ENCODE measurements around the gene CATSPERZ.

The CATSPERZ gene

GRCh38 chr11:64342869-64343745 lies 42.9 kb downstream of the CATSPERZ start:
- no peak for DNase-seq (ENCODE audit: low spot score)

- no peak for DNase-seq (ENCODE audit: low spot score)
These were observed 43.8 kb downstream of the CATSPERZ start for GRCh38 chr11:64343767-64344559.

GRCh38 chr11:64344787-64345186 lies 44.6 kb downstream of the CATSPERZ start:
- DNase-seq (ENCODE audit: low spot score) = no peak

- no peak for DNase-seq (ENCODE audit: low spot score)
These were observed 47.2 kb downstream of the CATSPERZ start for GRCh38 chr11:64347193-64347867.

GRCh38 chr11:64348383-64349024 lies 48.3 kb downstream of the CATSPERZ start:
- DNase-seq (ENCODE audit: low spot score) = no peak

DNA sequence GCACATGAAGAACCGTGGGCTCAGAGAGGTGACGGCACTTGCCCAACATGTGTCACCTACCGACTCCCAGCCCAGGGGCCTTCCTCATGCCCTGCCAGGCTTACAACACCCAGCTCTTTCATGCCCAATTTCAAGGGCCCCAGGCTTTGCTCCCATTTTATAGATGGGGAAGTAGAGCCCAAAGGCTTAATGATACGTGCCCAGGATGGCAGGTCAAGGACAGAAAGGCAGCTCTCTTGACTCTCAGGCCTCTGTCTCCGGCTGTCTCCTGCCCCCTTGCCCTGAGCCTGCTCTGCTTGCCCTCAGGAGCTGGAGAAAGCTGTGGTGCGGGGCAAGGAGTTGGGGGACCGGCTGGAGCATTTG lies 48.8 kb downstream of the CATSPERZ start:
- no peak for DNase-seq (ENCODE audit: low spot score)

- no peak for DNase-seq (ENCODE audit: low spot score)
These were observed 49.2 kb downstream of the CATSPERZ start for GRCh38 chr11:64349404-64349803.

DNA sequence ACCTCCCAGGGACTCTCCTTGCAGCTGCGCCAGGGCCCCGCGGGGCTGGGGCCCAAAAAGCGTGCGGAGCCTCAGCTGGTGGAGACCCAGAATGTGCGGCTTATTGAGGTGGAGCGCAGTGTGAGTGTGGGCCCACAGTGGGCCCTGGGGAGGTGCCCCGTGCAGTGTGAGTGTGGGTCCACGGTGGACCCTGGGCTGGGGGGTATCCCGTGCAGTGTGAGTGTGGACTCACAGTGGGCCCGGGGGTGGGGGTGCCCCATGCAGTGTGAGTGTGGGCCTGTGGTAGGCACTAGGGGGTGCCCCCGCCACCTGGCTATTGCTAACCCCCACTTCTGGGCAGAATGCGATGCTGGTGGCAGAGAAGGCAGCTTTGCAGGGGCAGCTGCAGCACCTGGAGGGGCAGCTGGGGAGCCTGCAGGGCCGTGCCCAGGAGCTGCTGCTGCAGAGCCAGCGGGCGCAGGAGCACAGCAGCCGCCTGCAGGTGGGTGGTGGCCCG lies 51.0 kb downstream of the CATSPERZ start:
- DNase-seq (ENCODE audit: low spot score) = no peak

- no peak for DNase-seq (ENCODE audit: low spot score)
These were observed 52.2 kb downstream of the CATSPERZ start for GRCh38 chr11:64352099-64352994.

DNA sequence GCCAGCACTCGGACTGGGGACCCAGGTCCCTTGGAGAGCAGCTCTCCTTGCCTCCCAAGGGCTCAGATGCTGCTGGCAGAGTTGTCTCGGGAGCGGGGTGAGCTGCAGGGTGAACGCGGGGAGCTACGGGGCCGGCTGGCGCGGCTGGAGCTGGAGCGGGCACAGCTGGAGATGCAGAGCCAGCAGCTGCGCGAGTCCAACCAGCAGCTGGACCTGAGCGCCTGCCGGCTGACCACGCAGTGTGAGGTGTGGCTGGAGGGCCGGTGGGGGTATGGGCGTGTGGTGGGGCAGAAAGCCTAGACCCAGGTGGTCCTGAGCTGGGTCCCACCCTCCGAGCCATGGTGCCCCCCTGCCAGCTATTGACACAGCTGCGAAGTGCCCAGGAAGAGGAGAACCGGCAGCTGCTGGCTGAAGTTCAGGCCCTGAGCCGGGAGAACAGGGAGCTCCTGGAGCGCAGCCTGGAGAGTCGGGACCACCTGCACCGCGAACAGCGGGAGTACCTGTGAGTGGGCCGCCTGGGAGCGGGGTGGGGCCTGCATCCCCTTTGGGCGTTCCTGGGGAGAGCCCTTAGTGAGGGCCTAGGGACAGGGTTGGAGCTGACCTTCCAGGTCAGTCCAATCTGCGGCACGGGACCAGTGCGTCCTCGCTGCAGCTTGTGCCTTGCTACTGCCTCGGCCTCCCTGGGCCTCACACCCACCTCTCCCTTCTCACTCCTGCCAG lies 53.0 kb downstream of the CATSPERZ start:
- no peak for DNase-seq (ENCODE audit: low spot score)

- no peak for DNase-seq (ENCODE audit: low spot score)
These were observed 53.8 kb downstream of the CATSPERZ start for GRCh38 chr11:64353715-64354506.

Measured in kidney capillary endothelial cell (primary cell).